IMR-90 (cell line): Measurements from ENCODE around the gene PEA15. TPM values are rescaled to one million over a fixed set of nuclear protein-coding genes. Genes with fewer than 3 reads are reported as not detected.

ENCODE experiments used
- ATAC-seq: fragments of 200-7000 bp; cut with Tn5 transposase; 2 replicates; pipeline ENCODE4 v1.9.1; 2020; ENCODE audit warnings: low read depth, mild to moderate bottlenecking, moderate library complexity
- BruUV-seq: library from RNA; stranded (reverse); fragments of 400-500 nt; replicated peaks from 2 replicates; lab custom pipeline; 2021; lab: Mats Ljungman, UMichigan
- CTCF ChIA-PET: fragments of 300-600 bp; formaldehyde crosslinking; extraction: SDS; loops from one replicate; lab custom pipeline; 2021; ENCODE audit warnings: antibody characterized with exemption; lab: Yijun Ruan, JAX
- POLR2A ChIA-PET: fragments of 300-600 bp; sonication (Branson Sonifier 250); formaldehyde crosslinking; loops from one replicate; lab custom pipeline; 2022; ENCODE audit warnings: antibody characterized with exemption; ENCODE audit not compliant: unreplicated experiment; lab: Charles Lee
- DNase-seq: peaks from one replicate; pipeline ENCODE4 v3.0.0; 2013
- H2AFZ ChIP-seq: replicated peaks from 2 replicates; pipeline ENCODE3; 2013; ENCODE audit warnings: low read length, mild to moderate bottlenecking; ENCODE audit not compliant: poor library complexity
- H2AK5ac ChIP-seq: 2 replicates; pipeline ENCODE4 v1.6.1; 2013; ENCODE audit warnings: low read depth, low read length, inconsistent platforms
- H2AK9ac ChIP-seq: replicated peaks from 2 replicates; pipeline ENCODE3; 2013; ENCODE audit warnings: mild to moderate bottlenecking, low read depth, low read length, moderate library complexity; ENCODE audit not compliant: poor library complexity
- H2BK120ac ChIP-seq: 2 replicates; pipeline ENCODE4 v1.6.1; 2013; ENCODE audit warnings: low read depth, low read length, inconsistent platforms
- H2BK15ac ChIP-seq: 3 replicates; pipeline ENCODE4 v1.6.1; 2013; ENCODE audit warnings: low read depth, low read length, inconsistent platforms
- H2BK20ac ChIP-seq: 2 replicates; pipeline ENCODE4 v1.6.1; 2013; ENCODE audit warnings: low read depth, mild to moderate bottlenecking, inconsistent platforms, low read length, moderate library complexity
- H2BK5ac ChIP-seq: 2 replicates; pipeline ENCODE4 v1.6.1; 2013; ENCODE audit warnings: mild to moderate bottlenecking, low read depth, low read length, inconsistent platforms; ENCODE audit not compliant: poor library complexity, severe bottlenecking
- H3K14ac ChIP-seq: replicated peaks from 2 replicates; pipeline ENCODE4 v1.6.1; 2013; ENCODE audit warnings: low read depth, low read length, inconsistent platforms
- H3K18ac ChIP-seq: 2 replicates; pipeline ENCODE4 v1.6.1; 2013; ENCODE audit warnings: low read depth, low read length, control low read depth
- H3K23ac ChIP-seq: 2 replicates; pipeline ENCODE4 v1.6.1; 2013; ENCODE audit warnings: low read depth, low read length, inconsistent platforms
- H3K27ac ChIP-seq: 2 replicates; pipeline ENCODE4 v1.5.1; 2013; ENCODE audit warnings: mild to moderate bottlenecking, control low read depth, low read length; ENCODE audit not compliant: insufficient read depth
- H3K27me3 ChIP-seq: 2 replicates; pipeline ENCODE4 v1.6.1; 2013; ENCODE audit warnings: low read length; ENCODE audit not compliant: control insufficient read depth, insufficient read depth
- H3K36me3 ChIP-seq: 2 replicates; pipeline ENCODE4 v1.6.1; 2013; ENCODE audit warnings: low read length, mixed read lengths; ENCODE audit not compliant: control insufficient read depth, insufficient read depth
- H3K4ac ChIP-seq: 2 replicates; pipeline ENCODE4 v1.6.1; 2013; ENCODE audit warnings: low read depth, low read length, inconsistent platforms
- H3K4me1 ChIP-seq: 2 replicates; pipeline ENCODE4 v1.6.1; 2013; ENCODE audit warnings: low read length, mixed read lengths; ENCODE audit not compliant: control insufficient read depth, insufficient read depth
- H3K4me2 ChIP-seq: 2 replicates; pipeline ENCODE4 v1.6.1; 2013; ENCODE audit warnings: low read depth, mild to moderate bottlenecking, control low read depth, low read length, moderate library complexity
- H3K4me3 ChIP-seq: 2 replicates; pipeline ENCODE4 v1.5.1; 2013; ENCODE audit warnings: low read depth, mild to moderate bottlenecking, control low read depth, low read length, moderate library complexity; ENCODE audit not compliant: insufficient read depth
- H3K56ac ChIP-seq: 2 replicates; pipeline ENCODE4 v1.6.1; 2013; ENCODE audit warnings: low read length, inconsistent platforms; ENCODE audit not compliant: insufficient read depth; ENCODE audit errors: extremely low read depth
- H3K79me1 ChIP-seq, 2 experiments: 2 replicates each; pipeline ENCODE4 v1.6.1; 2013; ENCODE audit warnings: low read length in 2 of 2, inconsistent platforms in 1 of 2, low read depth in 1 of 2
- H3K9ac ChIP-seq: 2 replicates; pipeline ENCODE4 v1.6.1; 2013; ENCODE audit warnings: low read depth, low read length, control low read depth
- H3K9me1 ChIP-seq: 2 replicates; pipeline ENCODE4 v1.6.1; 2013; ENCODE audit warnings: low read length, inconsistent platforms; ENCODE audit not compliant: insufficient read depth
- H3K9me3 ChIP-seq: 2 replicates; pipeline ENCODE4 v1.6.1; 2013; ENCODE audit warnings: low read length; ENCODE audit not compliant: control insufficient read depth, insufficient read depth
- H4K20me1 ChIP-seq: 2 replicates; pipeline ENCODE4 v1.6.1; 2013; ENCODE audit warnings: low read length, inconsistent platforms; ENCODE audit not compliant: insufficient read depth
- H4K5ac ChIP-seq: 2 replicates; pipeline ENCODE4 v1.6.1; 2013; ENCODE audit warnings: mild to moderate bottlenecking, low read depth, low read length, control low read depth
- H4K8ac ChIP-seq, 2 experiments: 2 replicates each; pipeline ENCODE4 v1.6.1; 2013; ENCODE audit warnings: low read depth in 2 of 2, low read length in 2 of 2, control low read depth in 1 of 2, inconsistent platforms in 1 of 2
- H4K91ac ChIP-seq: 2 replicates; pipeline ENCODE4 v1.6.1; 2013; ENCODE audit warnings: low read depth, low read length, inconsistent platforms; ENCODE audit not compliant: insufficient read depth
- CEBPB ChIP-seq: IDR thresholded peaks from 2 replicates; pipeline ENCODE4 v1.6.1; 2012; ENCODE audit warnings: low read depth, low read length, improper control_type of control experiment
- MAZ ChIP-seq: IDR thresholded peaks from 2 replicates; pipeline ENCODE4 v1.6.1; 2012; ENCODE audit warnings: low read depth, mild to moderate bottlenecking, low read length, improper control_type of control experiment, moderate library complexity, borderline replicate concordance
- NFE2L2 ChIP-seq: fragments of 150-350 bp; IDR thresholded peaks from 2 replicates; pipeline ENCODE4 v1.6.1; 2016; ENCODE audit warnings: low read depth, mild to moderate bottlenecking, low read length
- POLR2A ChIP-seq: IDR thresholded peaks from 2 replicates; pipeline ENCODE4 v1.6.1; 2012; ENCODE audit warnings: mild to moderate bottlenecking, low read depth, low read length
- RAD21 ChIP-seq: IDR thresholded peaks from 2 replicates; pipeline ENCODE4 v1.6.1; 2012; ENCODE audit warnings: low read length, improper control_type of control experiment
- RCOR1 ChIP-seq: IDR thresholded peaks from 2 replicates; pipeline ENCODE4 v1.6.1; 2012; ENCODE audit warnings: mild to moderate bottlenecking, low read length, improper control_type of control experiment; ENCODE audit not compliant: insufficient replicate concordance
- RFX5 ChIP-seq: IDR thresholded peaks from 2 replicates; pipeline ENCODE4 v1.8.0; 2012; ENCODE audit warnings: low read depth, mild to moderate bottlenecking, low read length, moderate library complexity
- SMC3 ChIP-seq: fragments of 150-350 bp; IDR thresholded peaks from 2 replicates; pipeline ENCODE4 v1.6.1; 2016; ENCODE audit warnings: low read depth, mild to moderate bottlenecking, antibody characterized with exemption, low read length, moderate library complexity
- WGBS, 2 experiments: methylation state at CpG; one replicate each; pipeline versions ENCODE4 v1.1.5 to v1.1.7; 2013; ENCODE audit warnings: missing lambda C conversion rate in 2 of 2; ENCODE audit not compliant: insufficient read length in 1 of 2; ENCODE audit errors: extremely low coverage in 2 of 2; 5-methylcytosine and 5-hydroxymethylcytosine counted together
- dilution Hi-C: fragments of 300-500 bp; cut with HindIII; formaldehyde crosslinking; loops from one replicate; pipeline ENCODE4 v1.14.3; 2018; ENCODE audit warnings: low sequenced_read_pairs; ENCODE audit not compliant: unreplicated experiment
- in situ Hi-C: fragments of 300-500 bp; cut with MboI; formaldehyde crosslinking; loops from 3 replicates; pipeline ENCODE4 v1.14.3; 2019; ENCODE audit warnings: low sequenced_read_pairs, inconsistent platforms, mixed read lengths
- intact Hi-C: fragments of 100-400 bp; cut with micrococcal nuclease; formaldehyde crosslinking; loops from 2 replicates; pipeline ENCODE4 v1.10.0; 2022
- polyA plus RNA-seq, 3 experiments: library from polyadenylated mRNA; depleted of rRNA; stranded (reverse); fragments of >200 nt; gene quantifications; 2 replicates each; pipeline ENCODE4 v1.2.3, GENCODE V29; 2012; ENCODE audit warnings: low replicate concordance in 1 of 3
- total RNA-seq: library from RNA; depleted of rRNA; stranded (reverse); fragments of >200 nt; gene quantifications from 2 replicates; pipeline ENCODE4 v1.2.3, GENCODE V29; 2012
- TF ChIP-seq, protein P1 (sequence below): conservative IDR thresholded peaks from 2 replicates; pipeline ENCODE4 v1.5.1; 2012; ENCODE audit warnings: mild to moderate bottlenecking, low read depth, low read length, improper control_type of control experiment

Gene PEA15
- total and polyA plus RNA-seq, 2 of the 4 experiments (the other 2 are of a cell fraction) = 296 to 754 TPM

DNA sequence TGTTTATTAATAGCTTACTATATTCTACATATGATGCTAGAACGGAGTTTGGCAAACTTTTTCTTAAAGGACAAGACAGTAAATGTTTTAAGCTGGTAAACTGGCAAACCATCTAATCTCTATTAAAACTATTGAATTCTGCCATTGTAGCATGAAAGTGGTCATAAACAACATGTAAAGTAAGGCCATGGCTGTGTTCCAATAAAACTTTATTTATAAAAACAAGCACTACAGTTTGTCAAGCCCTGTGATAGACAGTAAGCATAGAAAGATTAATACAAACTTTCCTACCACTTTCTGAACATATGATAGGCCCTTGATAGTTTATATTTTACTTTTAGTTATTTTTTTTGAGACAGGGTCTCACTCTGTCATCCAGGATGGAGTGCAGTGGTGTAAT is 22.4 kb downstream of the PEA15 start:
- no peak overlapping the region for H2AK5ac ChIP-seq

More for the DNA sequence above, 22.4 kb downstream of the PEA15 start:
- H3K79me1 ChIP-seq = peaks cover 0 to 5% of the 10 kb centered on the region in 2 experiments; a peak in 1 of 4 replicates
- ChIA-PET CTCF (interaction anchor here (3.7 kb wide), 1 partner anchor 24 kb away, joined by 12 read pairs; no protein-coding TSS in a partner anchor), POLR2A (no interaction called here)
- H3K4me1 ChIP-seq = no peaks in the 10 kb centered on the region
- H2BK5ac ChIP-seq = no peak overlapping the region
- no peak overlapping the region for H3K9ac ChIP-seq
- H4K8ac ChIP-seq = no peak overlapping the region
- no peak overlapping the region for H2BK15ac ChIP-seq
- H3K4me2 ChIP-seq = no peak overlapping the region
- H4K91ac ChIP-seq = no peak overlapping the region
- no peak overlapping the region for H2BK20ac ChIP-seq
- H3K14ac ChIP-seq = no peak overlapping the region
- intact Hi-C loops = loop anchor here (5.0 kb wide), 1 partner anchor 70 kb away; no protein-coding TSS in a partner anchor
- H3K4me3 ChIP-seq = no peak overlapping the region
- H2BK120ac ChIP-seq = no peak overlapping the region
- peaks cover 53% of the 10 kb centered on the region for H3K36me3 ChIP-seq
- no TSS peak for BruUV-seq
- DNase-seq (no peak), ATAC-seq (no peak)
- no peak overlapping the region for H4K5ac ChIP-seq
- no peak overlapping the region for H3K18ac ChIP-seq
- no peak overlapping the region for H3K23ac ChIP-seq
- no peak overlapping the region for H2AFZ ChIP-seq
- H2AK9ac ChIP-seq = no peak overlapping the region
- H3K56ac ChIP-seq = no peak overlapping the region
- H4K20me1 ChIP-seq = no peaks in the 10 kb centered on the region; the same call in 1 of the 2 replicates
- no peak for TF ChIP-seq RAD21
- no peak for TF ChIP-seq POLR2A
- TF ChIP-seq NFE2L2 = no peak
- TF ChIP-seq MAZ = no peak
- no peak for TF ChIP-seq RFX5
- no peak for TF ChIP-seq SMC3
- TF ChIP-seq RCOR1 = no peak
- TF ChIP-seq, protein P1, sequence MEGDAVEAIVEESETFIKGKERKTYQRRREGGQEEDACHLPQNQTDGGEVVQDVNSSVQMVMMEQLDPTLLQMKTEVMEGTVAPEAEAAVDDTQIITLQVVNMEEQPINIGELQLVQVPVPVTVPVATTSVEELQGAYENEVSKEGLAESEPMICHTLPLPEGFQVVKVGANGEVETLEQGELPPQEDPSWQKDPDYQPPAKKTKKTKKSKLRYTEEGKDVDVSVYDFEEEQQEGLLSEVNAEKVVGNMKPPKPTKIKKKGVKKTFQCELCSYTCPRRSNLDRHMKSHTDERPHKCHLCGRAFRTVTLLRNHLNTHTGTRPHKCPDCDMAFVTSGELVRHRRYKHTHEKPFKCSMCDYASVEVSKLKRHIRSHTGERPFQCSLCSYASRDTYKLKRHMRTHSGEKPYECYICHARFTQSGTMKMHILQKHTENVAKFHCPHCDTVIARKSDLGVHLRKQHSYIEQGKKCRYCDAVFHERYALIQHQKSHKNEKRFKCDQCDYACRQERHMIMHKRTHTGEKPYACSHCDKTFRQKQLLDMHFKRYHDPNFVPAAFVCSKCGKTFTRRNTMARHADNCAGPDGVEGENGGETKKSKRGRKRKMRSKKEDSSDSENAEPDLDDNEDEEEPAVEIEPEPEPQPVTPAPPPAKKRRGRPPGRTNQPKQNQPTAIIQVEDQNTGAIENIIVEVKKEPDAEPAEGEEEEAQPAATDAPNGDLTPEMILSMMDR = no peak
- no peak for TF ChIP-seq CEBPB
- H3K27ac ChIP-seq = no peak overlapping the region
- no CpG with 5 or more reads among the region's 1 CpG for WGBS, 2 experiments
- H3K4ac ChIP-seq = no peak overlapping the region
- H3K9me3 ChIP-seq = no peaks in the 10 kb centered on the region
- H3K27me3 ChIP-seq = no peaks in the 10 kb centered on the region
- in situ Hi-C loops = no loop called here
- H3K9me1 ChIP-seq = peaks cover 6% of the 10 kb centered on the region; the same call in 1 of the 2 replicates
- dilution Hi-C loops = no loop called here
